GM21737 (cell line): ENCODE measurements around the gene SLC39A12.
"Not testable (repeated sequence)": the region's sequence is repeated elsewhere in the genome, so short reads cannot be mapped to it uniquely, and the experiment has no call there.

Source experiments
- ATAC-seq: cut with Tn5 transposase; IDR thresholded peaks from one replicate; pipeline ENCODE4 v1.9.1; 2021; ENCODE audit warnings: mild to moderate bottlenecking, moderate library complexity; ENCODE audit not compliant: unreplicated experiment

The SLC39A12 gene

GRCh38 chr10:17951868-17952371 is at the start of gene SLC39A12:
TSS of gene SLC39A12 (plus strand) at chr10:17951918. CDS start at chr10:17953277, 1,359 bp downstream.
- no peak for ATAC-seq

GRCh38 chr10:17904564-17904963 is 47.2 kb upstream of the SLC39A12 start:
- ATAC-seq: no peak

GRCh38 chr10:17905491-17905890 is 46.2 kb upstream of the SLC39A12 start:
- ATAC-seq: no peak

GRCh38 chr10:17906002-17906401 is 45.7 kb upstream of the SLC39A12 start:
- no peak for ATAC-seq

GRCh38 chr10:17907641-17908040 is 44.1 kb upstream of the SLC39A12 start:
- ATAC-seq: no peak

- no peak for ATAC-seq
Observed at GRCh38 chr10:17910125-17910789, 41.5 kb upstream of the SLC39A12 start.

GRCh38 chr10:17912754-17913153 is 39.0 kb upstream of the SLC39A12 start:
- no peak for ATAC-seq

- ATAC-seq: no peak
Observed at GRCh38 chr10:17913604-17914003, 38.1 kb upstream of the SLC39A12 start.

- no peak for ATAC-seq
Observed at GRCh38 chr10:17914169-17915045, 37.3 kb upstream of the SLC39A12 start.

- ATAC-seq: no peak
Observed at GRCh38 chr10:17915181-17915580, 36.5 kb upstream of the SLC39A12 start.

GRCh38 chr10:17918187-17918903 is 33.4 kb upstream of the SLC39A12 start:
- ATAC-seq: no peak

GRCh38 chr10:17921378-17921777 is 30.3 kb upstream of the SLC39A12 start:
- ATAC-seq: no peak

GRCh38 chr10:17923728-17924127 is 28.0 kb upstream of the SLC39A12 start:
- no peak for ATAC-seq

GRCh38 chr10:17943033-17943745 is 8.5 kb upstream of the SLC39A12 start:
- no peak for ATAC-seq

GRCh38 chr10:17950269-17950668 is 1.4 kb upstream of the SLC39A12 start:
- not testable (repeated sequence) for ATAC-seq

- no peak for ATAC-seq
Observed at GRCh38 chr10:17950726-17951125, 992 bp upstream of the SLC39A12 start.

- ATAC-seq: not testable (repeated sequence)
Observed at GRCh38 chr10:17954372-17954771, 2.7 kb downstream of the SLC39A12 start.

GRCh38 chr10:17954861-17955260 is 3.1 kb downstream of the SLC39A12 start:
- ATAC-seq: no peak

GRCh38 chr10:17958049-17958448 is 6.3 kb downstream of the SLC39A12 start:
- ATAC-seq: no peak

GRCh38 chr10:17959870-17960269 is 8.2 kb downstream of the SLC39A12 start:
- ATAC-seq: no peak
